SK-N-SH treated with all-trans-retinoic acid at 6 μM for 48 hours (cell line): ENCODE results near the gene ITPA.

ENCODE experiments used
- ATAC-seq: fragments of 200-7000 bp; cut with Tn5 transposase; 3 replicates; pipeline ENCODE4 v1.9.1; 2020; ENCODE audit warnings: mild to moderate bottlenecking, moderate library complexity
- ESRRG ChIP-seq: fragments of 250-450 bp; sonication (Bioruptor Pico); IDR thresholded peaks from 2 replicates; pipeline ENCODE4 v1.6.1; 2021; ENCODE audit warnings: mild to moderate bottlenecking
- GLIS3 ChIP-seq: fragments of 250-450 bp; sonication (Bioruptor Pico); IDR thresholded peaks from 2 replicates; pipeline ENCODE4 v1.5.0; 2020; ENCODE audit warnings: mild to moderate bottlenecking, moderate library complexity
- ISL1 ChIP-seq: fragments of 250-450 bp; sonication (Bioruptor Pico); IDR thresholded peaks from 2 replicates; pipeline ENCODE4 v2.1.2; 2022; ENCODE audit warnings: mild to moderate bottlenecking, moderate library complexity
- PPARA ChIP-seq: fragments of 250-450 bp; sonication (Bioruptor Pico); IDR thresholded peaks from 2 replicates; pipeline ENCODE4 v1.5.0; 2020; ENCODE audit warnings: mild to moderate bottlenecking, borderline replicate concordance
- RARB ChIP-seq: fragments of 250-450 bp; sonication (Bioruptor Pico); IDR thresholded peaks from 2 replicates; pipeline ENCODE4 v1.8.0; 2021; ENCODE audit warnings: mild to moderate bottlenecking, moderate library complexity
- SNAI2 ChIP-seq: fragments of 250-450 bp; sonication (Bioruptor Pico); IDR thresholded peaks from 2 replicates; pipeline ENCODE4 v1.5.0; 2020; ENCODE audit warnings: mild to moderate bottlenecking, moderate library complexity
- TCF4 ChIP-seq: fragments of 250-450 bp; sonication (Bioruptor Pico); IDR thresholded peaks from 2 replicates; pipeline ENCODE4 v1.8.0; 2021; ENCODE audit warnings: mild to moderate bottlenecking, moderate library complexity, borderline replicate concordance
- TOX ChIP-seq: fragments of 250-450 bp; sonication (Bioruptor Pico); IDR thresholded peaks from 2 replicates; pipeline ENCODE4 v1.8.0; 2021; ENCODE audit warnings: mild to moderate bottlenecking, moderate library complexity, borderline replicate concordance
- TSHZ2 ChIP-seq: fragments of 250-450 bp; sonication (Bioruptor Pico); IDR thresholded peaks from 2 replicates; pipeline ENCODE4 v1.5.0; 2020; ENCODE audit warnings: mild to moderate bottlenecking, moderate library complexity
- ZC3H10 ChIP-seq: fragments of 250-450 bp; sonication (Bioruptor Pico); IDR thresholded peaks from 2 replicates; pipeline ENCODE4 v1.5.1; 2021; ENCODE audit warnings: mild to moderate bottlenecking, moderate library complexity
- ZFP30 ChIP-seq: fragments of 450-650 bp; formaldehyde crosslinking; IDR thresholded peaks from 2 replicates; pipeline ENCODE4 v1.5.0; 2022; ENCODE audit warnings: mild to moderate bottlenecking, moderate library complexity
- ZNF70 ChIP-seq: fragments of 450-650 bp; formaldehyde crosslinking; IDR thresholded peaks from 2 replicates; pipeline ENCODE4 v1.5.0; 2020; ENCODE audit warnings: mild to moderate bottlenecking, moderate library complexity
- ZNF8 ChIP-seq: fragments of 450-650 bp; formaldehyde crosslinking; IDR thresholded peaks from 2 replicates; pipeline ENCODE4 v1.5.0; 2020; ENCODE audit warnings: mild to moderate bottlenecking, moderate library complexity
- TF ChIP-seq, protein P1 (sequence below): fragments of 250-450 bp; sonication (Bioruptor Pico); IDR thresholded peaks from 2 replicates; pipeline ENCODE4 v1.5.1; 2021; ENCODE audit warnings: mild to moderate bottlenecking, moderate library complexity
- TF ChIP-seq, protein P2 (sequence below): fragments of 250-450 bp; sonication (Bioruptor Pico); IDR thresholded peaks from 2 replicates; pipeline ENCODE4 v1.8.0; 2020; ENCODE audit warnings: mild to moderate bottlenecking, moderate library complexity, borderline replicate concordance
- TF ChIP-seq, protein P3 (sequence below): fragments of 250-450 bp; sonication (Bioruptor Pico); IDR thresholded peaks from 2 replicates; pipeline ENCODE4 v1.5.1; 2020; ENCODE audit warnings: low read depth, mild to moderate bottlenecking, moderate library complexity

The ITPA gene

GRCh38 chr20:3172933-3173609 is 36.2 kb upstream of the ITPA start, which contains the start of gene LZTS3 (continued):
- TF ChIP-seq, protein P1, sequence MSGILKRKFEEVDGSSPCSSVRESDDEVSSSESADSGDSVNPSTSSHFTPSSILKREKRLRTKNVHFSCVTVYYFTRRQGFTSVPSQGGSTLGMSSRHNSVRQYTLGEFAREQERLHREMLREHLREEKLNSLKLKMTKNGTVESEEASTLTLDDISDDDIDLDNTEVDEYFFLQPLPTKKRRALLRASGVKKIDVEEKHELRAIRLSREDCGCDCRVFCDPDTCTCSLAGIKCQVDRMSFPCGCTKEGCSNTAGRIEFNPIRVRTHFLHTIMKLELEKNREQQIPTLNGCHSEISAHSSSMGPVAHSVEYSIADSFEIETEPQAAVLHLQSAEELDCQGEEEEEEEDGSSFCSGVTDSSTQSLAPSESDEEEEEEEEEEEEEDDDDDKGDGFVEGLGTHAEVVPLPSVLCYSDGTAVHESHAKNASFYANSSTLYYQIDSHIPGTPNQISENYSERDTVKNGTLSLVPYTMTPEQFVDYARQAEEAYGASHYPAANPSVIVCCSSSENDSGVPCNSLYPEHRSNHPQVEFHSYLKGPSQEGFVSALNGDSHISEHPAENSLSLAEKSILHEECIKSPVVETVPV: no peak
- no peak for TF ChIP-seq ISL1 (CRISPR knock-in tag)
- peak; percentile 54; the same call in 1 of the 2 replicates for TF ChIP-seq ZNF70
- no peak for TF ChIP-seq PPARA
- TF ChIP-seq ESRRG (CRISPR knock-in tag): no peak
- TF ChIP-seq, protein P2, sequence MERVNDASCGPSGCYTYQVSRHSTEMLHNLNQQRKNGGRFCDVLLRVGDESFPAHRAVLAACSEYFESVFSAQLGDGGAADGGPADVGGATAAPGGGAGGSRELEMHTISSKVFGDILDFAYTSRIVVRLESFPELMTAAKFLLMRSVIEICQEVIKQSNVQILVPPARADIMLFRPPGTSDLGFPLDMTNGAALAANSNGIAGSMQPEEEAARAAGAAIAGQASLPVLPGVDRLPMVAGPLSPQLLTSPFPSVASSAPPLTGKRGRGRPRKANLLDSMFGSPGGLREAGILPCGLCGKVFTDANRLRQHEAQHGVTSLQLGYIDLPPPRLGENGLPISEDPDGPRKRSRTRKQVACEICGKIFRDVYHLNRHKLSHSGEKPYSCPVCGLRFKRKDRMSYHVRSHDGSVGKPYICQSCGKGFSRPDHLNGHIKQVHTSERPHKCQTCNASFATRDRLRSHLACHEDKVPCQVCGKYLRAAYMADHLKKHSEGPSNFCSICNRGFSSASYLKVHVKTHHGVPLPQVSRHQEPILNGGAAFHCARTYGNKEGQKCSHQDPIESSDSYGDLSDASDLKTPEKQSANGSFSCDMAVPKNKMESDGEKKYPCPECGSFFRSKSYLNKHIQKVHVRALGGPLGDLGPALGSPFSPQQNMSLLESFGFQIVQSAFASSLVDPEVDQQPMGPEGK (CRISPR knock-in tag): 0 out of 2 replicates have a peak, but pooled peaks have one; percentile 41
- no peak for TF ChIP-seq GLIS3 (CRISPR knock-in tag)

DNA sequence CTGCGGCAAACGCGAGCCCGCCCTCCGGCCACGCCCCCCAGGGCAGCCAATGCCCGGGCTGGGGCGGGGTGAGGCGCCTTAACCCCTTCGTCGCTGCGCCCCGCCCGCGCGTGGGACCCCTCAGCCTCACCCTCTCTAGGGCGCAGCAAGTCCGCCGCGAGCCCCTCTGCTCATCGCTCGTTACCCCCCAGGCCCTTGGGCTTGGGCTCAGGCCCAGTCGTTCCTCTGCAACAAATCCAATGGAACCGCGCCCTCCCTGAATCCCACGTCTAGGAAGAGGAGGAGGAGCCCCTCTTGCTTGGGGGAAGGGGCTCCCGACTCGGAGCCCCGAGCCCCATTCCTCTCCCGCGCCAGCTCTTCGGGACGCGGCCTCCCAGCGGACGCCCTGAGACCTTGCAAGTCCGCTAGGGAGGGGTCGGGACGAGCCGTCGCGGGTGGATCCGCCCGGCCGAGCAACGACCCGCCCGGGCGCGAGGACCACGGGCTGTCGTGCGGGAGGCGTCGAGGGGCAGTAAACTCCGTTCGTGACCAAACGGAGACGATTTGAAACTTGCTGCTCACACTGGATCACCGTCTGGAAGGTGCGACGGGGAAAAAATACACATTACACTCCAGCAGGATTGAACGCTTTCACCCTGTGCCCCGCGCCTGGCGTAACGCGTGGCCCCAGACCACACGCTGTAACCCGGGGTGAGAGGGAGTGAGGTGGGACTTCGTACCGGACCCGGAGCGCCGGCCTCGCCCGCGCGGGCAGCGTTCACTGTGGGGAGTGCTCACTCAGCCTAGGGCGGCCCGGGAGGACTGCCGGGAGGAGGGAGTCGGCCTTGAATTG is 35.5 kb upstream of the ITPA start:
- ATAC-seq: peak; percentile 91

GRCh38 chr20:3174442-3175261 is 34.6 kb upstream of the ITPA start:
- TF ChIP-seq ZC3H10 (CRISPR knock-in tag) (no peak), ZNF70 (no peak), GLIS3 (CRISPR knock-in tag) (no peak), TCF4 (no peak), SNAI2 (CRISPR knock-in tag) (no peak), ZNF8 (no peak), TOX (CRISPR knock-in tag) (no peak), RARB (CRISPR knock-in tag) (no peak)
- TF ChIP-seq, all 23 proteins: peak for 0
- ATAC-seq: no peak

More for the DNA sequence above, 35.5 kb upstream of the ITPA start:
- 0 out of 2 replicates have a peak, but pooled peaks have one; percentile 62 for TF ChIP-seq GLIS3 (CRISPR knock-in tag)
- TF ChIP-seq TSHZ2: 0 out of 2 replicates have a peak, but pooled peaks have one; percentile 11
- TF ChIP-seq ZFP30 (CRISPR knock-in tag): no peak

GRCh38 chr20:3175270-3175669 is 34.0 kb upstream of the ITPA start:
- ATAC-seq: no peak
- no peak for TF ChIP-seq GLIS3 (CRISPR knock-in tag)
- no peak for TF ChIP-seq TSHZ2
- TF ChIP-seq, protein P3, sequence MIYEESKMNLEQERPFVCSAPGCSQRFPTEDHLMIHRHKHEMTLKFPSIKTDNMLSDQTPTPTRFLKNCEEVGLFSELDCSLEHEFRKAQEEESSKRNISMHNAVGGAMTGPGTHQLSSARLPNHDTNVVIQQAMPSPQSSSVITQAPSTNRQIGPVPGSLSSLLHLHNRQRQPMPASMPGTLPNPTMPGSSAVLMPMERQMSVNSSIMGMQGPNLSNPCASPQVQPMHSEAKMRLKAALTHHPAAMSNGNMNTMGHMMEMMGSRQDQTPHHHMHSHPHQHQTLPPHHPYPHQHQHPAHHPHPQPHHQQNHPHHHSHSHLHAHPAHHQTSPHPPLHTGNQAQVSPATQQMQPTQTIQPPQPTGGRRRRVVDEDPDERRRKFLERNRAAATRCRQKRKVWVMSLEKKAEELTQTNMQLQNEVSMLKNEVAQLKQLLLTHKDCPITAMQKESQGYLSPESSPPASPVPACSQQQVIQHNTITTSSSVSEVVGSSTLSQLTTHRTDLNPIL (CRISPR knock-in tag): no peak
- no peak for TF ChIP-seq TCF4
